Upper lobe of left lung (tissue), 6 donors: ENCODE results near the gene CNTN2. TPM values are rescaled to one million over a fixed set of nuclear protein-coding genes. Genes with fewer than 3 reads are reported as not detected.

ENCODE experiments used
- ATAC-seq, 2 donors: fragments of 200-7000 bp; cut with Tn5 transposase; one replicate each; pipeline ENCODE4 v1.9.1; 2022; ENCODE audit warnings: mild to moderate bottlenecking in 2 of 2, moderate library complexity in 2 of 2; ENCODE audit not compliant: low FRiP score in 2 of 2
- DNase-seq, 2 donors: peaks; one replicate each; pipeline ENCODE4 v3.0.0-alpha.2; 2019 to 2020
- H3K27ac ChIP-seq, 4 donors: fragments of 200-600 bp; sonication (generic); one replicate each; pipeline ENCODE4 v1.5.1; 2016 to 2019
- H3K27me3 ChIP-seq, 4 donors: fragments of 200-600 bp; sonication (generic); one replicate each; pipeline ENCODE4 v1.5.1; 2017 to 2019
- H3K36me3 ChIP-seq, 4 donors: fragments of 200-600 bp; sonication (generic); one replicate each; pipeline ENCODE4 v1.5.1; 2016 to 2019
- H3K4me1 ChIP-seq, 4 donors: fragments of 200-600 bp; sonication (generic); one replicate each; pipeline ENCODE4 v1.5.1; 2018 to 2019
- H3K4me3 ChIP-seq, 4 donors: fragments of 200-600 bp; sonication (generic); one replicate each; pipeline ENCODE4 v1.5.1; 2017 to 2019; ENCODE audit warnings: mild to moderate bottlenecking in 2 of 4, moderate library complexity in 1 of 4
- H3K9me3 ChIP-seq, 4 donors: fragments of 200-600 bp; sonication (generic); one replicate each; pipeline ENCODE4 v1.5.1; 2018 to 2019
- EP300 ChIP-seq, 4 donors: sonication (generic); formaldehyde crosslinking; IDR thresholded peaks; one replicate each; pipeline ENCODE4 v1.5.1; 2017; ENCODE audit warnings: antibody characterized with exemption in 4 of 4, control low read depth in 2 of 4
- POLR2A ChIP-seq, 4 donors: fragments of 450-650 bp; IDR thresholded peaks; one replicate each; pipeline ENCODE4 v1.5.1; 2016 to 2017; ENCODE audit warnings: antibody characterized with exemption in 4 of 4, mild to moderate bottlenecking in 2 of 4
- POLR2AphosphoS5 ChIP-seq, 2 donors: sonication (generic); formaldehyde crosslinking; IDR thresholded peaks; one replicate each; pipeline ENCODE4 v1.5.1; 2017; ENCODE audit warnings: antibody characterized with exemption in 2 of 2
- WGBS, 2 donors: methylation state at CpG; one replicate each; pipeline ENCODE4 v1.1.5; 2017 to 2018; 5-methylcytosine and 5-hydroxymethylcytosine counted together
- total RNA-seq, 6 donors: library from RNA; depleted of rRNA in 4 of 6; stranded (reverse); fragments of >200 nt in 4 of 6; gene quantifications; one replicate each; pipeline versions ENCODE4 v1.1.0 to v1.2.1, GENCODE V29; 2016 to 2021
- TF ChIP-seq, protein P1 (sequence below), 6 experiments: fragments of 450-650 bp in 4 of 6; fragments of 200-600 bp in 2 of 6; sonication (generic) in 2 of 6; IDR thresholded peaks; one replicate each; pipeline ENCODE4 v1.5.1; 2016 to 2019; ENCODE audit warnings: antibody characterized with exemption in 6 of 6
- donor health status: DM: no; HTN: no; CAD: no; lungs with moderate emphysema.
- donor health status: DM: no; HTN: yes; CAD: no; lungs with severe emphysema.

Gene CNTN2
- total RNA-seq, 6 donors from 2014 or later, result not detected

GRCh38 chr1:205077934-205078311, 34.9 kb downstream of the CNTN2 start:
- WGBS, 2 donors, result 78 to 90% methylated on average over 1 of the region's 1 CpG
- no peak for ATAC-seq
- TF ChIP-seq EP300 (IDR thresholded peaks at IDR 0.05), result no peak
- no peak for TF ChIP-seq POLR2A (IDR thresholded peaks at IDR 0.05)
- TF ChIP-seq, protein P1, sequence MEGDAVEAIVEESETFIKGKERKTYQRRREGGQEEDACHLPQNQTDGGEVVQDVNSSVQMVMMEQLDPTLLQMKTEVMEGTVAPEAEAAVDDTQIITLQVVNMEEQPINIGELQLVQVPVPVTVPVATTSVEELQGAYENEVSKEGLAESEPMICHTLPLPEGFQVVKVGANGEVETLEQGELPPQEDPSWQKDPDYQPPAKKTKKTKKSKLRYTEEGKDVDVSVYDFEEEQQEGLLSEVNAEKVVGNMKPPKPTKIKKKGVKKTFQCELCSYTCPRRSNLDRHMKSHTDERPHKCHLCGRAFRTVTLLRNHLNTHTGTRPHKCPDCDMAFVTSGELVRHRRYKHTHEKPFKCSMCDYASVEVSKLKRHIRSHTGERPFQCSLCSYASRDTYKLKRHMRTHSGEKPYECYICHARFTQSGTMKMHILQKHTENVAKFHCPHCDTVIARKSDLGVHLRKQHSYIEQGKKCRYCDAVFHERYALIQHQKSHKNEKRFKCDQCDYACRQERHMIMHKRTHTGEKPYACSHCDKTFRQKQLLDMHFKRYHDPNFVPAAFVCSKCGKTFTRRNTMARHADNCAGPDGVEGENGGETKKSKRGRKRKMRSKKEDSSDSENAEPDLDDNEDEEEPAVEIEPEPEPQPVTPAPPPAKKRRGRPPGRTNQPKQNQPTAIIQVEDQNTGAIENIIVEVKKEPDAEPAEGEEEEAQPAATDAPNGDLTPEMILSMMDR (IDR thresholded peaks at IDR 0.05), result no peak
- TF ChIP-seq POLR2AphosphoS5 (IDR thresholded peaks at IDR 0.05), result no peak
- Histone ChIP-seq H3K4me3 (no peak overlapping the region), H3K36me3 (peaks cover 0 to under 1% (median 0%) of the 10 kb centered on the region in 4 donors), H3K27me3 (no peaks in the 10 kb centered on the region), H3K9me3 (no peaks in the 10 kb centered on the region), H3K27ac (no peak overlapping the region), H3K4me1 (no peaks in the 10 kb centered on the region)
- no peak for DNase-seq

- 96 to 100% methylated on average over 4 of the region's 4 CpGs for WGBS, 2 donors
- no peaks in the 10 kb centered on the region for H3K9me3 ChIP-seq
- H3K36me3 ChIP-seq, result peaks cover 0 to 40% (median 15%) of the 10 kb centered on the region in 4 donors
- DNase-seq, result no peak
- no peak for TF ChIP-seq EP300 (IDR thresholded peaks at IDR 0.05)
- H3K4me3 ChIP-seq, result no peak overlapping the region
- H3K27ac ChIP-seq, result no peak overlapping the region
- H3K27me3 ChIP-seq, result no peaks in the 10 kb centered on the region
- no peaks in the 10 kb centered on the region for H3K4me1 ChIP-seq
- no peak for ATAC-seq
Measured at GRCh38 chr1:205082431-205082830, 39.4 kb downstream of the CNTN2 start.

DNA sequence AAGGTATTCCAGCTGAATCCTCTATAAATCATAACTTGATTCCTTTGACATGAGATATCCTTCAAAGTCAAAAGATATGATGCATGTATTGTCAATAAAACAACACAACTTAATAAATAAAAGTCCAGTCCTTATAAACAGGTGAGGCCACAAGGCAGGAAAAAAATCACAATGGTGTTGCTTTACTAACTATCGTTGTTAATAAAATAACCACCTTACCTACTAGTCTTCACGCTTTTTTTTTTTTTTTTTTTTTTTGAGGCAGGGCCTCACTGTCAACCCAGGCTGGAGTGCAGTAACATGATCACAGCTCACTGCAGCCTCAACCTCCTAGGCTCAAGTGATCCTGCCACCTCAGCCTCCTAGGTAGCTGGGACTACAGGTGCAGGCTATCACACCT, 41.3 kb downstream of the CNTN2 start, which contains the start of gene TMEM81:
Gene TMEM81, minus strand, starts transcription at position 101 of the 400 bp plus-strand sequence. CDS start 140 bp downstream, outside the sequence.
- Histone ChIP-seq H3K4me3 (no peak within 1 kb of the TSS), H3K36me3 (peaks cover 14 to 59% (median 31%) of the 10 kb centered on the region in 4 donors), H3K27me3 (no peaks in the 10 kb centered on the region), H3K9me3 (no peaks in the 10 kb centered on the region), H3K27ac (no peak within 1 kb of the TSS), H3K4me1 (no peaks in the 10 kb centered on the region)
- TF ChIP-seq POLR2A (IDR thresholded peaks at IDR 0.05) (no peak), EP300 (IDR thresholded peaks at IDR 0.05) (no peak), POLR2AphosphoS5 (IDR thresholded peaks at IDR 0.05) (no peak)
- TF ChIP-seq, protein P1 (IDR thresholded peaks at IDR 0.05), result no peak
- DNase-seq (no peak), ATAC-seq (no peak)
- 93 to 95% methylated on average over 2 of the region's 2 CpGs for WGBS, 2 donors

GRCh38 chr1:205088341-205088740, 45.3 kb downstream of the CNTN2 start:
- Histone ChIP-seq H3K27me3 (no peaks in the 10 kb centered on the region), H3K27ac (no peak overlapping the region), H3K9me3 (no peaks in the 10 kb centered on the region), H3K4me1 (no peaks in the 10 kb centered on the region), H3K4me3 (no peak overlapping the region), H3K36me3 (peaks cover 20 to 94% (median 42%) of the 10 kb centered on the region in 4 donors)
- TF ChIP-seq, protein P1 (IDR thresholded peaks at IDR 0.05), result no peak
- no peak for TF ChIP-seq EP300 (IDR thresholded peaks at IDR 0.05)
- no peak for TF ChIP-seq POLR2AphosphoS5 (IDR thresholded peaks at IDR 0.05)
- no peak for TF ChIP-seq POLR2A (IDR thresholded peaks at IDR 0.05)
- ATAC-seq (no peak), DNase-seq (no peak)
- 86 to 89% methylated on average over 3 of the region's 3 CpGs for WGBS, 2 donors

- peaks cover 24 to 95% (median 56%) of the 10 kb centered on the region in 4 donors for H3K36me3 ChIP-seq
- TF ChIP-seq, protein P1 (IDR thresholded peaks at IDR 0.05), result no peak
- TF ChIP-seq POLR2AphosphoS5 (IDR thresholded peaks at IDR 0.05) (no peak), POLR2A (IDR thresholded peaks at IDR 0.05) (no peak), EP300 (IDR thresholded peaks at IDR 0.05) (no peak)
- ATAC-seq (no peak), DNase-seq (no peak)
- H3K27ac ChIP-seq, result no peak overlapping the region
- WGBS, 2 donors, result 85 to 91% methylated on average over 4 of the region's 4 CpGs
- no peak overlapping the region for H3K4me3 ChIP-seq
- H3K27me3 ChIP-seq, result no peaks in the 10 kb centered on the region
- H3K4me1 ChIP-seq, result no peaks in the 10 kb centered on the region
- H3K9me3 ChIP-seq, result no peaks in the 10 kb centered on the region
Measured at GRCh38 chr1:205091043-205091740, 48.2 kb downstream of the CNTN2 start.
